Thoracic aorta (tissue), 2 donors: Measurements from ENCODE around the gene PIGS. TPM values are rescaled to one million over a fixed set of nuclear protein-coding genes. Genes with fewer than 3 reads are reported as not detected.
A peak's percentile ranks its signal among the peaks of the same experiment; 100 is the strongest.

Source experiments
- ATAC-seq: fragments of 150-250 bp; one replicate; pipeline ENCODE4 v1.8.0; 2017; ENCODE audit warnings: low read depth; ENCODE audit not compliant: insufficient number of reproducible peaks, low FRiP score
- DNase-seq: peaks from one replicate; pipeline ENCODE4 v3.0.0-alpha.2; 2020; ENCODE audit warnings: low spot score
- H3K27ac ChIP-seq, 2 donors: fragments of 200-600 bp; sonication (generic); 1 replicate in 1 of 2; 2 replicates in 1 of 2; pipeline ENCODE4 v1.5.1; 2016; ENCODE audit warnings: mild to moderate bottlenecking in 2 of 2, moderate library complexity in 2 of 2
- H3K27me3 ChIP-seq: fragments of 200-600 bp; sonication (generic); replicated peaks from 2 replicates; pipeline ENCODE4 v1.6.0; 2016; ENCODE audit warnings: mild to moderate bottlenecking; ENCODE audit not compliant: insufficient read depth
- H3K36me3 ChIP-seq: fragments of 200-600 bp; sonication (generic); one replicate; pipeline ENCODE4 v1.5.1; 2016
- H3K4me1 ChIP-seq, 2 donors: fragments of 200-600 bp; sonication (generic); 1 replicate in 1 of 2; 2 replicates in 1 of 2; pipeline versions ENCODE4 v1.5.1 to v1.6.0; 2016; ENCODE audit warnings: low read depth in 2 of 2, mild to moderate bottlenecking in 1 of 2; ENCODE audit not compliant: control insufficient read depth in 1 of 2
- H3K4me3 ChIP-seq: fragments of 200-600 bp; sonication (generic); 2 replicates; pipeline ENCODE4 v1.5.1; 2016; ENCODE audit warnings: mild to moderate bottlenecking
- H3K9me3 ChIP-seq: fragments of 200-600 bp; sonication (generic); 2 replicates; pipeline ENCODE4 v1.5.1; 2016
- total RNA-seq, 2 donors: library from RNA; depleted of rRNA; stranded (reverse); fragments of >200 nt; gene quantifications; one replicate each; pipeline versions ENCODE4 v1.1.0 to v1.2.3, GENCODE V29; 2016
- TF ChIP-seq, protein P1 (sequence below): fragments of 200-600 bp; sonication (generic); IDR thresholded peaks from one replicate; pipeline ENCODE4 v1.5.1; 2019; ENCODE audit warnings: antibody characterized with exemption

PIGS gene
- total RNA-seq, 2 donors from 2014 or later: 39.1 to 63.1 TPM

DNA sequence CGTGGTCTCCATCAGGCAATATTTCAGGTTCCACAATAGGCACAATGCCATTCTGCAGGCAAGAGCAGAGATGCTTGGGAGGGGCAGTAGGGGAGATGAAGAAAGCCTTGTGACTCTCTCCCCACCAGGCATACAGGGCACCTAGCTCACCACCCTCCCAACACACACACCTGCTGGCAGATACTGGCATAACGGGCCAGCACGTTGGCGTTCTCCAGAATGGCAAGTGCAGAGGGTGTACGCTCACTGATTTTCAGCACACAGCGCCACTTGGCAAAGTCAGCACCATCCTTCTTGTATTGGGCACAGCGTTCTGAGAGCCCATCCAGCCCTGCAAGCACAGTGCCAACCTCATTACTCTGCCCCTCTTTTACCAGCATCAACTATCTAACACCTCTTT lies 3.2 kb upstream of the PIGS start:
- no peaks in the 10 kb centered on the region for H3K27me3 ChIP-seq

DNA sequence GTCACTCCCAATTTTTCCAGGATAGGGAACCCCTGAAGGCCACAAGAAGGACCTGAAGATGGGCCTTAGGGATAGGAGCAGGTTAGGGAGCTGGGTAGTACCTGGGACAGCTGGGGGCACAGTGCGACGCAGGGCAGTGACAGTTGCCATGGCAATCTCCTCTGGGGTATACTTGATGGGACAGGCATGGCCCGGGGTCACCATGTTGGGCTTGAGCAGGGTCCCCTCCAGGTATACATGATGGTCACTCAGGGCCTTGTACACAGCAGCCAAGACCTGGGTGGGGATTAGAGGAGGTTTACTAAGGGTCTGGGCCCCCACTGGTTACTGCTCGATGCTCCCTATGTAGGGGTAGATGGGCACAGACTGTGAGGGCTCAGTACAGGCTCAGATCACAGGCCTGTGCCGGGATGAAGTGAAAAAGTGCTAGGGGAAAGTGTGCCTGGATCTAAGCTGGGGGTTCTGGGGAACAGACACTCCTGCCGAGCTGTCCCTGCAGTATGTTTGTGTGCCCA lies 2.7 kb upstream of the PIGS start:
- no peaks in the 10 kb centered on the region for H3K27me3 ChIP-seq
- no peak for ATAC-seq
- no peak for DNase-seq
- H3K36me3 ChIP-seq: no peaks in the 10 kb centered on the region
- no peaks in the 10 kb centered on the region for H3K9me3 ChIP-seq
- TF ChIP-seq, protein P1, sequence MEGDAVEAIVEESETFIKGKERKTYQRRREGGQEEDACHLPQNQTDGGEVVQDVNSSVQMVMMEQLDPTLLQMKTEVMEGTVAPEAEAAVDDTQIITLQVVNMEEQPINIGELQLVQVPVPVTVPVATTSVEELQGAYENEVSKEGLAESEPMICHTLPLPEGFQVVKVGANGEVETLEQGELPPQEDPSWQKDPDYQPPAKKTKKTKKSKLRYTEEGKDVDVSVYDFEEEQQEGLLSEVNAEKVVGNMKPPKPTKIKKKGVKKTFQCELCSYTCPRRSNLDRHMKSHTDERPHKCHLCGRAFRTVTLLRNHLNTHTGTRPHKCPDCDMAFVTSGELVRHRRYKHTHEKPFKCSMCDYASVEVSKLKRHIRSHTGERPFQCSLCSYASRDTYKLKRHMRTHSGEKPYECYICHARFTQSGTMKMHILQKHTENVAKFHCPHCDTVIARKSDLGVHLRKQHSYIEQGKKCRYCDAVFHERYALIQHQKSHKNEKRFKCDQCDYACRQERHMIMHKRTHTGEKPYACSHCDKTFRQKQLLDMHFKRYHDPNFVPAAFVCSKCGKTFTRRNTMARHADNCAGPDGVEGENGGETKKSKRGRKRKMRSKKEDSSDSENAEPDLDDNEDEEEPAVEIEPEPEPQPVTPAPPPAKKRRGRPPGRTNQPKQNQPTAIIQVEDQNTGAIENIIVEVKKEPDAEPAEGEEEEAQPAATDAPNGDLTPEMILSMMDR: no peak
- no peak overlapping the region for H3K27ac ChIP-seq
- peaks cover 20 to 43% of the 10 kb centered on the region in 2 donors for H3K4me1 ChIP-seq
- H3K4me3 ChIP-seq: no peak overlapping the region

More for the DNA sequence above, 3.2 kb upstream of the PIGS start:
- Histone ChIP-seq H3K9me3 (no peaks in the 10 kb centered on the region), H3K4me3 (no peak overlapping the region), H3K27ac (no peak overlapping the region), H3K4me1 (peaks cover 20 to 43% of the 10 kb centered on the region in 2 donors), H3K36me3 (no peaks in the 10 kb centered on the region)
- TF ChIP-seq, protein P1: no peak
- ATAC-seq (no peak), DNase-seq (no peak)

DNA sequence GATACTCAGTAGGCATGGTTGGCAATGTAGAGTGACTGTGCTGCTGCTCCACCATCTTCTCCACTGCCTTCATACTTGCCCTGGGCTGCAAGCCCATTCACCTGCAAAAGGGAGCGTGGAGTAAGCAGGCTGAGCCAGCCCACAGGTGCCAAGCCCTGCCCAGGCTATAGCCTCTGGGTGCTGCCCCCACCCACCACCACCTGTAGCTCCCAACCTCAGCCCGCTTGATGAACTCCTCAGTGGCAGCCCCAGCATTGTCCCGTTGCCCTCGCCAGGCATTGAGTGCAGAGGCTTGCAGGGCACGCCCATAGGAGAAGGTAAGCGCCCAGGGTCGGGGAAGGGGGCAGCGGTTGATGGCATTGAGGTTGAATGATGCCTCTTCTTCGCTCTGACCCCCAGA lies 2.2 kb upstream of the PIGS start:
- no peaks in the 10 kb centered on the region for H3K36me3 ChIP-seq
- H3K4me3 ChIP-seq: no peak overlapping the region
- TF ChIP-seq, protein P1: no peak
- ATAC-seq: no peak
- no peak overlapping the region for H3K27ac ChIP-seq
- no peaks in the 10 kb centered on the region for H3K27me3 ChIP-seq
- no peaks in the 10 kb centered on the region for H3K9me3 ChIP-seq
- no peak for DNase-seq
- H3K4me1 ChIP-seq: peaks cover 20 to 43% of the 10 kb centered on the region in 2 donors

DNA sequence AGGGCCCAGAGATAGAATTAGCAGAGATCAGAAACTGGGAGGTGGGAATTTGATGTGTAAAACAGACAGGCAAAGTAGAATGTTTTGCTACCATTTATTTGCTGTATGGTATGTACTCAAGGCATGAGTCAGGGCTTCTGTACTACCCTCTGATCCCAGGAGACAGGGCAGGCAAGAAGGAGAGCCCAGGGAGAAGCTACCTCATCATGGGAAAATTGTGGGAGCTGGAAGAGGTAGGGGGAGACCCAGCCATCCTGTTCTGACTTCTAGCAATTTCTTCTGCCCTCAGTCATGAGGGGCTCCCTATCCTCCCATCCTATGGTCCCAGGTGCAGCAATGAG lies 1.7 kb upstream of the PIGS start:
- Histone ChIP-seq H3K4me3 (no peak overlapping the region), H3K9me3 (no peaks in the 10 kb centered on the region), H3K27ac (no peak overlapping the region), H3K36me3 (no peaks in the 10 kb centered on the region), H3K4me1 (peaks cover 20 to 43% of the 10 kb centered on the region in 2 donors), H3K27me3 (no peaks in the 10 kb centered on the region)
- TF ChIP-seq, protein P1: no peak
- DNase-seq (no peak), ATAC-seq (no peak)

DNA sequence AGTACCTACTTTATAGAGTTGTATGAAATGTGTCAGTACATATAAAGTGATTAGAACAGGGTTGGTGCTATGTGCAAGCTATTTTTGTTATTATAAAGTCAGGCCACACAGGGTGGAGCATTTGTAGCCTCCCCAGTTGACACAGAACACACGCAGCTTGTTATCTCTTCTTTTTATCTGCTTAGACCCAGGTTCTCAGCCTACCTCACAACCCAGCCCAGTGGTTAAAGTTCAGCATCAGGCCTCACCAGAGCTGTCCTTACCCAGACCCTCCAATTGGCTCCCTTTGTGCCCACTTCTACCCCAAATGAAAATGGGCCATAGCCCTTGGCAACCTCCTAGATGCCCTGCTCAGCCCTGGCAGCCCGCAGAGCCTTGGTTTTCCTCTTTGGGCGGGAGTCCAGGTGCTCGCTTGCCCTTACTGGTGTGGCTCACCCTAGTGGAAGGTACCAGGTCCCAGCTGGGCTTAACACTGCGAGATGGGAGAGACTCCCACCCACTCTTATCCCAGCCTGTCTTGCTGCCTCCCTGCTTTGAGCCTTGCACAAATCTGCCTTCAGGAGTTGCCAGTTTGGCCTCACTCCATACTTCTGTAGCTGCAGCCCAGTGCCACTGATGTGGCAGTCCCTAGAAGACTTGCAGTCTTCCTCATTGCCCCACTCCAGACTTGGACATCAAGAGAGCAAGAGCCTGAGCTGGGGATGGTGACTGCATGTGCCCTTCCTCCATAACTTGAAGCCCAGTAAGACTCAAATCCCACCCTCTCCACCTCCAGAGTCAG lies 1.1 kb upstream of the PIGS start:
- Histone ChIP-seq H3K27ac (peak overlapping the region; percentile 70 to 76), H3K4me1 (peaks cover 20 to 43% of the 10 kb centered on the region in 2 donors), H3K36me3 (no peaks in the 10 kb centered on the region), H3K27me3 (no peaks in the 10 kb centered on the region), H3K9me3 (no peaks in the 10 kb centered on the region), H3K4me3 (peak overlapping the region; percentile 88)
- TF ChIP-seq, protein P1: no peak
- DNase-seq: no peak
- no peak for ATAC-seq
